K562 (cell line): ENCODE results near the gene CCDC183. TPM values are rescaled to one million over a fixed set of nuclear protein-coding genes. Genes with fewer than 3 reads are reported as not detected.

ENCODE experiments used
- ADNP ChIP-seq: fragments of 200-800 bp; sonication (Bioruptor generic); IDR thresholded peaks from 2 replicates; pipeline ENCODE4 v1.6.1; 2016; ENCODE audit warnings: missing genetic modification characterization, missing compliant biosample characterization
- BACH1 ChIP-seq: fragments of 200-800 bp; sonication (Bioruptor generic); IDR thresholded peaks from 2 replicates; pipeline ENCODE4 v1.6.1; 2016; ENCODE audit warnings: missing genetic modification characterization, missing compliant biosample characterization
- DIDO1 ChIP-seq: fragments of 450-650 bp; IDR thresholded peaks from 2 replicates; pipeline ENCODE4 v1.6.1; 2016; ENCODE audit warnings: low read depth, missing biosample characterization, missing genetic modification characterization
- FOXJ2 ChIP-seq: fragments of 200-800 bp; sonication (Bioruptor generic); IDR thresholded peaks from 2 replicates; pipeline ENCODE4 v1.6.1; 2016; ENCODE audit warnings: missing genetic modification characterization, missing compliant biosample characterization
- GTF2F1 ChIP-seq: IDR thresholded peaks from 2 replicates; pipeline ENCODE4 v1.6.1; 2011; ENCODE audit warnings: low read depth, low read length, improper control_type of control experiment
- IRF1 ChIP-seq: sonication (generic); formaldehyde crosslinking; IDR thresholded peaks from 2 replicates; pipeline ENCODE4 v1.8.0; 2022; ENCODE audit warnings: missing genetic modification reagents, mild to moderate bottlenecking, borderline replicate concordance
- KDM2B ChIP-seq: fragments of 250-450 bp; sonication (Bioruptor Pico); IDR thresholded peaks from 2 replicates; pipeline ENCODE4 v1.8.0; 2021; ENCODE audit warnings: mild to moderate bottlenecking, moderate library complexity
- KDM5B ChIP-seq: fragments of 200-600 bp; sonication (generic); IDR thresholded peaks from 2 replicates; pipeline ENCODE4 v1.6.1; 2012; ENCODE audit warnings: low read depth, mild to moderate bottlenecking, moderate library complexity, low read length, control low read depth, inconsistent platforms; ENCODE audit not compliant: insufficient replicate concordance
- L3MBTL2 ChIP-seq: fragments of 450-650 bp; IDR thresholded peaks from 2 replicates; pipeline ENCODE4 v1.6.1; 2016; ENCODE audit warnings: mild to moderate bottlenecking, moderate library complexity
- PRDM10 ChIP-seq: fragments of 450-650 bp; IDR thresholded peaks from 2 replicates; pipeline ENCODE4 v1.6.1; 2018; ENCODE audit not compliant: partially characterized antibody
- PRPF4 ChIP-seq: fragments of 200-400 bp; formaldehyde crosslinking; IDR thresholded peaks from one replicate; pipeline ENCODE4 v1.6.1; 2017; ENCODE audit warnings: low read length, low read depth, mild to moderate bottlenecking; ENCODE audit not compliant: insufficient read depth, poor library complexity, severe bottlenecking
- RAD21 ChIP-seq, 2 experiments: fragments of 250-450 bp in 1 of 2; fragments of 450-650 bp in 1 of 2; sonication (Bioruptor Pico) in 1 of 2; formaldehyde crosslinking in 1 of 2; IDR thresholded peaks in 1 of 2; conservative IDR thresholded peaks in 1 of 2; 2 replicates each; pipeline versions ENCODE4 v1.4.0 to v1.8.0; 2020 to 2022; ENCODE audit warnings: mild to moderate bottlenecking in 2 of 2, moderate library complexity in 1 of 2
- SPI1 ChIP-seq: IDR thresholded peaks from 2 replicates; pipeline ENCODE4 v1.6.1; 2011; ENCODE audit warnings: low read depth, low read length, control low read depth, borderline replicate concordance
- TEAD1 ChIP-seq, 2 experiments: fragments of 450-650 bp in 1 of 2; sonication (generic) in 1 of 2; formaldehyde crosslinking; IDR thresholded peaks; 2 replicates each; pipeline versions ENCODE4 v1.4.0 to v1.8.0; 2020 to 2022; ENCODE audit warnings: mild to moderate bottlenecking in 2 of 2, missing genetic modification reagents in 1 of 2
- TGIF2 ChIP-seq: sonication (generic); formaldehyde crosslinking; IDR thresholded peaks from 2 replicates; pipeline ENCODE4 v1.8.1; 2022; ENCODE audit warnings: mild to moderate bottlenecking, missing genetic modification reagents, moderate library complexity
- TRIM24 ChIP-seq, 2 experiments: fragments of 450-650 bp; IDR thresholded peaks; 2 replicates each; pipeline ENCODE4 v1.6.1; 2016
- ZNF316 ChIP-seq: fragments of 450-650 bp; IDR thresholded peaks from 2 replicates; pipeline ENCODE4 v1.6.1; 2016
- ZNF639 ChIP-seq, 2 experiments: fragments of 200-800 bp in 1 of 2; sonication (Bioruptor generic) in 1 of 2; sonication (generic) in 1 of 2; formaldehyde crosslinking in 1 of 2; IDR thresholded peaks in 1 of 2; conservative IDR thresholded peaks in 1 of 2; 2 replicates each; pipeline versions ENCODE4 v1.5.0 to v1.6.1; 2016 to 2020; ENCODE audit warnings: missing compliant biosample characterization in 1 of 2, missing genetic modification characterization in 1 of 2, missing genetic modification reagents in 1 of 2
- ZNF717 ChIP-seq: fragments of 250-450 bp; sonication (Bioruptor Pico); IDR thresholded peaks from 2 replicates; pipeline ENCODE4 v1.5.0; 2021
- ZNF785 ChIP-seq: fragments of 250-450 bp; sonication (Bioruptor Pico); IDR thresholded peaks from 2 replicates; pipeline ENCODE4 v1.4.0; 2020; ENCODE audit warnings: mild to moderate bottlenecking
- polyA plus RNA-seq, 8 experiments: library from polyadenylated mRNA; depleted of rRNA in 4 of 8; stranded (reverse) in 5 of 8; unstranded in 3 of 8; fragments of >200 nt; fragmentation: Nextera tagmentation in 2 of 8; fragmentation: Illumina TruSeq in 1 of 8; extraction: Ambion mirVana in 2 of 8; extraction: Trizol in 1 of 8; gene quantifications; 2 replicates each; pipeline versions ENCODE4 v1.2.1 to v1.2.3, GENCODE V29; 2011 to 2014; ENCODE audit warnings: inconsistent platforms in 1 of 8, missing spikeins in 1 of 8
- total RNA-seq, 7 experiments: library from RNA; depleted of rRNA in 6 of 7; stranded (reverse); fragments of >200 nt in 6 of 7; fragmentation: Illumina TruSeq in 2 of 7; extraction: Trizol in 2 of 7; gene quantifications; 2 replicates each; pipeline versions ENCODE4 v1.2.1 to v1.2.3, GENCODE V29; 2011 to 2021; ENCODE audit warnings: low replicate concordance in 1 of 7

Gene CCDC183
- total and polyA plus RNA-seq, 9 of the 15 experiments (the other 6 are each of a cell fraction or from before 2014, with no cell fraction given) = 0.21 to 0.60 (median 0.29) TPM; not detected in 4

- TF ChIP-seq TRIM24 (IDR thresholded peaks at IDR 0.05) (no peak), ZNF717 (no peak), ZNF785 (CRISPR knock-in tag) (no peak), TGIF2 (CRISPR knock-in tag) (no peak), FOXJ2 (no peak), KDM2B (CRISPR knock-in tag) (0 out of 2 replicates have a peak, but pooled peaks have one; percentile 48), IRF1 (CRISPR knock-in tag) (no peak), KDM5B (peak; percentile 55), ZNF639 (CRISPR knock-in tag; conservative IDR thresholded peaks at IDR 0.05 in 1 of 2, IDR thresholded peaks at IDR 0.05 in 1 of 2) (peak in 1 of 2 experiments; percentile 84; a peak in 2 of 4 replicates), RAD21 (CRISPR knock-in tag; conservative IDR thresholded peaks at IDR 0.05 in 1 of 2, IDR thresholded peaks at IDR 0.05 in 1 of 2) (no peak), DIDO1 (tag) (no peak), PRPF4 (no peak), PRDM10 (no peak), GTF2F1 (no peak), TEAD1 (CRISPR knock-in tag; IDR thresholded peaks at IDR 0.05) (peak in 1 of 2 experiments; percentile 25; a peak in 1 of 4 replicates), ADNP (no peak), L3MBTL2 (peak; percentile 90), BACH1 (tag) (no peak), SPI1 (no peak), ZNF316 (peak; percentile 82)
These were observed 11.3 kb downstream of the CCDC183 start, which contains the start of gene RABL6 (continued) for GRCh38 chr9:136807281-136808074.
